Neural cell (in vitro differentiated cells): ENCODE measurements around the gene TMEM254. TPM values are rescaled to one million over a fixed set of nuclear protein-coding genes. Genes with fewer than 3 reads are reported as not detected.

Source experiments
- H2AFZ ChIP-seq: fragments of 200-600, 300-800 bp; sonication (generic), shearing (Covaris generic); 2 replicates; pipeline ENCODE4 v1.6.0; 2014; ENCODE audit warnings: low read depth, mild to moderate bottlenecking, antibody characterized with exemption, low read length, moderate library complexity
- H3F3A ChIP-seq: fragments of 200-600 bp; shearing (Covaris generic); 2 replicates; pipeline ENCODE4 v1.6.1; 2016; ENCODE audit warnings: mild to moderate bottlenecking, moderate library complexity, mixed read lengths, antibody characterized with exemption, low read length; ENCODE audit not compliant: insufficient read depth, poor library complexity, severe bottlenecking
- H3K27ac ChIP-seq: fragments of 200-600, 300-800 bp; sonication (generic), shearing (Covaris generic); 2 replicates; pipeline ENCODE4 v1.5.1; 2014; ENCODE audit warnings: mild to moderate bottlenecking, low read length, moderate library complexity
- H3K27me3 ChIP-seq: fragments of 300-800, 200-600 bp; sonication (generic), shearing (Covaris generic); 2 replicates; pipeline ENCODE4 v1.6.0; 2014; ENCODE audit warnings: mild to moderate bottlenecking, low read depth, low read length, moderate library complexity; ENCODE audit not compliant: insufficient read depth
- H3K36me3 ChIP-seq: fragments of 300-800, 200-600 bp; sonication (generic), shearing (Covaris generic); 2 replicates; pipeline ENCODE4 v1.5.1; 2014; ENCODE audit warnings: mild to moderate bottlenecking, antibody characterized with exemption, low read length, moderate library complexity; ENCODE audit not compliant: insufficient read depth
- H3K4me2 ChIP-seq: fragments of 300-800, 200-600 bp; sonication (generic), shearing (Covaris generic); 2 replicates; pipeline ENCODE4 v1.6.0; 2014; ENCODE audit warnings: mild to moderate bottlenecking, low read length
- H3K4me3 ChIP-seq: fragments of 300-800, 200-600 bp; sonication (generic), shearing (Covaris generic); 2 replicates; pipeline ENCODE4 v1.5.1; 2014; ENCODE audit warnings: mild to moderate bottlenecking, low read length, moderate library complexity
- H3K79me2 ChIP-seq: fragments of 200-600 bp; shearing (Covaris generic); replicated peaks from 2 replicates; pipeline ENCODE4 v1.6.0; 2014; ENCODE audit warnings: mild to moderate bottlenecking, low read length, moderate library complexity; ENCODE audit not compliant: insufficient read depth
- H3K9ac ChIP-seq: fragments of 300-800, 200-600 bp; sonication (generic), shearing (Covaris generic); 2 replicates; pipeline ENCODE4 v1.6.1; 2016; ENCODE audit warnings: mild to moderate bottlenecking, low read length, mixed read lengths
- H3K9me2 ChIP-seq: fragments of 200-600 bp; shearing (Covaris generic); 2 replicates; pipeline ENCODE4 v1.6.1; 2016; ENCODE audit warnings: mild to moderate bottlenecking, low read length, mixed read lengths; ENCODE audit not compliant: insufficient read depth
- H3K9me3 ChIP-seq: fragments of 200-600, 300-800 bp; sonication (generic), shearing (Covaris generic); 2 replicates; pipeline ENCODE4 v1.6.1; 2016; ENCODE audit warnings: mild to moderate bottlenecking, mixed run types, low read length, moderate library complexity, mixed read lengths
- H4K20me1 ChIP-seq: fragments of 200-600 bp; shearing (Covaris generic); 2 replicates; pipeline ENCODE4 v1.6.1; 2016; ENCODE audit warnings: mild to moderate bottlenecking, mixed run types; ENCODE audit not compliant: insufficient read depth
- EP300 ChIP-seq: fragments of 450-650 bp; conservative IDR thresholded peaks from 2 replicates; pipeline ENCODE4 v1.6.1; 2014; ENCODE audit warnings: antibody characterized with exemption, mild to moderate bottlenecking, moderate library complexity; ENCODE audit not compliant: poor library complexity, severe bottlenecking
- EZH2 ChIP-seq: fragments of 200-600, 300-800 bp; shearing (Covaris generic), sonication (generic); IDR thresholded peaks from 2 replicates; pipeline ENCODE4 v1.6.1; 2014; ENCODE audit warnings: antibody characterized with exemption, low read length, borderline replicate concordance, mild to moderate bottlenecking; ENCODE audit not compliant: insufficient read depth, poor library complexity, severe bottlenecking
- MXI1 ChIP-seq: fragments of 450-650 bp; conservative IDR thresholded peaks from 2 replicates; pipeline ENCODE4 v1.6.1; 2014; ENCODE audit warnings: antibody characterized with exemption, mild to moderate bottlenecking; ENCODE audit not compliant: poor library complexity, severe bottlenecking
- POLR2AphosphoS5 ChIP-seq: IDR thresholded peaks from 2 replicates; pipeline ENCODE4 v1.6.1; 2012
- RAD21 ChIP-seq: fragments of 450-650 bp; conservative IDR thresholded peaks from 2 replicates; pipeline ENCODE4 v1.6.1; 2014; ENCODE audit warnings: antibody characterized with exemption, mild to moderate bottlenecking, moderate library complexity
- SMC3 ChIP-seq: fragments of 450-650 bp; conservative IDR thresholded peaks from 2 replicates; pipeline ENCODE4 v1.6.1; 2014; ENCODE audit warnings: antibody characterized with exemption, mild to moderate bottlenecking, moderate library complexity; ENCODE audit not compliant: poor library complexity
- TAF1 ChIP-seq: IDR thresholded peaks from 2 replicates; pipeline ENCODE4 v1.6.1; 2012; ENCODE audit warnings: low read depth
- polyA plus RNA-seq: library from polyadenylated mRNA; depleted of rRNA; stranded (reverse); fragments of >200 nt; gene quantifications from 2 replicates; pipeline ENCODE4 v1.2.3, GENCODE V29; 2014
- TF ChIP-seq, protein P1 (sequence below): fragments of 450-650 bp; IDR thresholded peaks from 2 replicates; pipeline ENCODE4 v1.5.1; 2014; ENCODE audit warnings: antibody characterized with exemption, mild to moderate bottlenecking, moderate library complexity; ENCODE audit not compliant: poor library complexity, severe bottlenecking
- TF ChIP-seq, protein P2 (sequence below): IDR thresholded peaks from 2 replicates; pipeline ENCODE4 v1.6.1; 2012; ENCODE audit warnings: borderline replicate concordance

The TMEM254 gene
- polyA plus RNA-seq, 1 donor from 2014 or later: 24.3 TPM

DNA sequence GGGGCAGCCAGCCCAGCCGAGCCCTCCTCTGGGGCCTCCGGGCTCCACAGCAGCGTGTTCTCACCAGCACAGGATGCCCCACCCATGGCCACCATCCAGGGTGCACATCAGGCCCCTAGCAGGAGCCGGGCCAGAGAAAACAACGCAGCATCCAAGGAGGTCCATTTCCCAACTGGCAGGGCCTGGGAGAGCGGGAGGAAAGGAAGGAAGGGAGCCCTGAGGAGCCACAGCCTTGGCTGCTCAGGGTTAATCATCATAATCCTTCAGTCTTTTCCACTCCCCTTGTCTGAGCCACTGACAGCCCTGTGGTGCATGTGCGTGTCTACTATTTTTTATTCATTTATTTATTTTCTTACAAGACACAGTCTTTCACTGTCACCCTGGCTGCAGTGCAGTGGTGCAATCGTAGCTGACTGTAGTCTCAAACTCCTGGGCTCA lies 57.7 kb downstream of the TMEM254 start:
- no peak overlapping the region for H3K4me3 ChIP-seq
- H3F3A ChIP-seq: no peaks in the 10 kb centered on the region
- no peaks in the 10 kb centered on the region for H3K9me3 ChIP-seq
- H3K27me3 ChIP-seq: peaks cover 27% of the 10 kb centered on the region
- no peaks in the 10 kb centered on the region for H3K9me2 ChIP-seq
- H3K36me3 ChIP-seq: no peaks in the 10 kb centered on the region
- no peak overlapping the region for H3K4me2 ChIP-seq
- H3K9ac ChIP-seq: no peak overlapping the region
- no peaks in the 10 kb centered on the region for H3K79me2 ChIP-seq
- H4K20me1 ChIP-seq: no peaks in the 10 kb centered on the region
- H3K27ac ChIP-seq: no peak overlapping the region
- TF ChIP-seq, protein P1, sequence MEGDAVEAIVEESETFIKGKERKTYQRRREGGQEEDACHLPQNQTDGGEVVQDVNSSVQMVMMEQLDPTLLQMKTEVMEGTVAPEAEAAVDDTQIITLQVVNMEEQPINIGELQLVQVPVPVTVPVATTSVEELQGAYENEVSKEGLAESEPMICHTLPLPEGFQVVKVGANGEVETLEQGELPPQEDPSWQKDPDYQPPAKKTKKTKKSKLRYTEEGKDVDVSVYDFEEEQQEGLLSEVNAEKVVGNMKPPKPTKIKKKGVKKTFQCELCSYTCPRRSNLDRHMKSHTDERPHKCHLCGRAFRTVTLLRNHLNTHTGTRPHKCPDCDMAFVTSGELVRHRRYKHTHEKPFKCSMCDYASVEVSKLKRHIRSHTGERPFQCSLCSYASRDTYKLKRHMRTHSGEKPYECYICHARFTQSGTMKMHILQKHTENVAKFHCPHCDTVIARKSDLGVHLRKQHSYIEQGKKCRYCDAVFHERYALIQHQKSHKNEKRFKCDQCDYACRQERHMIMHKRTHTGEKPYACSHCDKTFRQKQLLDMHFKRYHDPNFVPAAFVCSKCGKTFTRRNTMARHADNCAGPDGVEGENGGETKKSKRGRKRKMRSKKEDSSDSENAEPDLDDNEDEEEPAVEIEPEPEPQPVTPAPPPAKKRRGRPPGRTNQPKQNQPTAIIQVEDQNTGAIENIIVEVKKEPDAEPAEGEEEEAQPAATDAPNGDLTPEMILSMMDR: no peak
- TF ChIP-seq EP300: no peak
- no peak for TF ChIP-seq RAD21
- TF ChIP-seq EZH2: no peak
- no peak for TF ChIP-seq SMC3
- no peak for TF ChIP-seq MXI1
- TF ChIP-seq POLR2AphosphoS5: no peak
- no peak for TF ChIP-seq TAF1
- TF ChIP-seq, protein P2, sequence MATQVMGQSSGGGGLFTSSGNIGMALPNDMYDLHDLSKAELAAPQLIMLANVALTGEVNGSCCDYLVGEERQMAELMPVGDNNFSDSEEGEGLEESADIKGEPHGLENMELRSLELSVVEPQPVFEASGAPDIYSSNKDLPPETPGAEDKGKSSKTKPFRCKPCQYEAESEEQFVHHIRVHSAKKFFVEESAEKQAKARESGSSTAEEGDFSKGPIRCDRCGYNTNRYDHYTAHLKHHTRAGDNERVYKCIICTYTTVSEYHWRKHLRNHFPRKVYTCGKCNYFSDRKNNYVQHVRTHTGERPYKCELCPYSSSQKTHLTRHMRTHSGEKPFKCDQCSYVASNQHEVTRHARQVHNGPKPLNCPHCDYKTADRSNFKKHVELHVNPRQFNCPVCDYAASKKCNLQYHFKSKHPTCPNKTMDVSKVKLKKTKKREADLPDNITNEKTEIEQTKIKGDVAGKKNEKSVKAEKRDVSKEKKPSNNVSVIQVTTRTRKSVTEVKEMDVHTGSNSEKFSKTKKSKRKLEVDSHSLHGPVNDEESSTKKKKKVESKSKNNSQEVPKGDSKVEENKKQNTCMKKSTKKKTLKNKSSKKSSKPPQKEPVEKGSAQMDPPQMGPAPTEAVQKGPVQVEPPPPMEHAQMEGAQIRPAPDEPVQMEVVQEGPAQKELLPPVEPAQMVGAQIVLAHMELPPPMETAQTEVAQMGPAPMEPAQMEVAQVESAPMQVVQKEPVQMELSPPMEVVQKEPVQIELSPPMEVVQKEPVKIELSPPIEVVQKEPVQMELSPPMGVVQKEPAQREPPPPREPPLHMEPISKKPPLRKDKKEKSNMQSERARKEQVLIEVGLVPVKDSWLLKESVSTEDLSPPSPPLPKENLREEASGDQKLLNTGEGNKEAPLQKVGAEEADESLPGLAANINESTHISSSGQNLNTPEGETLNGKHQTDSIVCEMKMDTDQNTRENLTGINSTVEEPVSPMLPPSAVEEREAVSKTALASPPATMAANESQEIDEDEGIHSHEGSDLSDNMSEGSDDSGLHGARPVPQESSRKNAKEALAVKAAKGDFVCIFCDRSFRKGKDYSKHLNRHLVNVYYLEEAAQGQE: no peak
- no peak overlapping the region for H2AFZ ChIP-seq

GRCh38 chr10:80137031-80137862 lies 58.8 kb downstream of the TMEM254 start:
- Histone ChIP-seq H3K4me3 (no peak overlapping the region), H3K27ac (no peak overlapping the region), H3K79me2 (no peaks in the 10 kb centered on the region), H3K36me3 (no peaks in the 10 kb centered on the region), H2AFZ (no peak overlapping the region), H3K4me2 (no peak overlapping the region), H3K27me3 (peaks cover 17% of the 10 kb centered on the region), H3F3A (no peaks in the 10 kb centered on the region), H3K9ac (no peak overlapping the region), H4K20me1 (no peaks in the 10 kb centered on the region), H3K9me3 (no peaks in the 10 kb centered on the region), H3K9me2 (no peaks in the 10 kb centered on the region)
- TF ChIP-seq EZH2 (no peak), TAF1 (no peak), SMC3 (no peak), POLR2AphosphoS5 (no peak), EP300 (no peak), MXI1 (no peak), RAD21 (no peak)
- TF ChIP-seq, protein P2: no peak
- TF ChIP-seq, protein P1: no peak
